Gastroesophageal sphincter (tissue), 2 donors: ENCODE results near the gene LRBA.

Source experiments
- POLR2A ChIP-seq, 2 donors: fragments of 450-650 bp; IDR thresholded peaks; one replicate each; pipeline ENCODE4 v1.6.1; 2017; ENCODE audit warnings: antibody characterized with exemption in 2 of 2, mild to moderate bottlenecking in 2 of 2, moderate library complexity in 1 of 2
- POLR2AphosphoS5 ChIP-seq: sonication (generic); formaldehyde crosslinking; IDR thresholded peaks from one replicate; pipeline ENCODE4 v1.6.1; 2017; ENCODE audit warnings: antibody characterized with exemption

- TF ChIP-seq POLR2AphosphoS5 (no peak), POLR2A (IDR thresholded peaks at IDR 0.05) (no peak)
Observed at GRCh38 chr4:150939530-150939929, 75.6 kb downstream of the LRBA start.
